GM23248 (cell line): Measurements from ENCODE around the gene MAN1B1. TPM values are rescaled to one million over a fixed set of nuclear protein-coding genes. Genes with fewer than 3 reads are reported as not detected.

Experiments
- DNase-seq: peaks from one replicate; pipeline ENCODE4 v3.0.0-alpha.2; 2015
- H2AFZ ChIP-seq: fragments of 200-600 bp; sonication (generic); 2 replicates; pipeline ENCODE4 v1.6.1; 2016; ENCODE audit warnings: antibody characterized with exemption
- H3F3A ChIP-seq: fragments of 200-600 bp; sonication (generic); 2 replicates; pipeline ENCODE4 v1.6.1; 2016; ENCODE audit warnings: mild to moderate bottlenecking, antibody characterized with exemption, mixed run types; ENCODE audit not compliant: insufficient read depth
- H3K27ac ChIP-seq: fragments of 200-600 bp; sonication (generic); 2 replicates; pipeline ENCODE4 v1.5.1; 2016; ENCODE audit warnings: mild to moderate bottlenecking
- H3K27me3 ChIP-seq: fragments of 200-600 bp; sonication (generic); replicated peaks from 2 replicates; pipeline ENCODE4 v1.6.1; 2016; ENCODE audit warnings: mild to moderate bottlenecking; ENCODE audit not compliant: insufficient read depth
- H3K36me3 ChIP-seq: fragments of 200-600 bp; sonication (generic); 2 replicates; pipeline ENCODE4 v1.6.1; 2016; ENCODE audit warnings: low read depth, mild to moderate bottlenecking
- H3K4me1 ChIP-seq: fragments of 200-600 bp; sonication (generic); 2 replicates; pipeline ENCODE4 v1.6.1; 2016; ENCODE audit warnings: mild to moderate bottlenecking; ENCODE audit not compliant: insufficient read depth
- H3K4me2 ChIP-seq: fragments of 200-600 bp; sonication (generic); one replicate; pipeline ENCODE4 v1.6.1; 2016; ENCODE audit warnings: mild to moderate bottlenecking; ENCODE audit not compliant: unreplicated experiment
- H3K4me3 ChIP-seq: fragments of 200-600 bp; sonication (generic); 2 replicates; pipeline ENCODE4 v1.5.1; 2016; ENCODE audit warnings: mild to moderate bottlenecking
- H3K79me2 ChIP-seq: fragments of 200-600 bp; sonication (generic); 2 replicates; pipeline ENCODE4 v1.6.1; 2016; ENCODE audit warnings: mild to moderate bottlenecking; ENCODE audit not compliant: insufficient read depth
- H3K9ac ChIP-seq: fragments of 200-600 bp; sonication (generic); 2 replicates; pipeline ENCODE4 v1.6.1; 2016; ENCODE audit warnings: mild to moderate bottlenecking
- H3K9me2 ChIP-seq: fragments of 200-600 bp; sonication (generic); 2 replicates; pipeline ENCODE4 v1.6.1; 2016; ENCODE audit warnings: mixed run types, mild to moderate bottlenecking, moderate library complexity; ENCODE audit not compliant: insufficient read depth
- H3K9me3 ChIP-seq: fragments of 200-600 bp; sonication (generic); one replicate; pipeline ENCODE4 v1.6.1; 2017; ENCODE audit warnings: low read depth
- H4K20me1 ChIP-seq: fragments of 200-600 bp; sonication (generic); 2 replicates; pipeline ENCODE4 v1.6.0; 2016; ENCODE audit not compliant: insufficient read depth
- EZH2 ChIP-seq: fragments of 200-600 bp; sonication (generic); IDR thresholded peaks from 2 replicates; pipeline ENCODE4 v1.6.1; 2018; ENCODE audit warnings: antibody characterized with exemption, mild to moderate bottlenecking; ENCODE audit not compliant: insufficient read depth, poor library complexity, severe bottlenecking
- EZH2phosphoT487 ChIP-seq: fragments of 200-600 bp; sonication (generic); IDR thresholded peaks from 2 replicates; pipeline ENCODE4 v1.6.1; 2018; ENCODE audit warnings: antibody characterized with exemption, moderate library complexity, mild to moderate bottlenecking, low read depth; ENCODE audit not compliant: insufficient read depth
- whole genome bisulfite sequencing, 2 experiments: methylation state at CpG; one replicate each; pipeline ENCODE4 v1.1.6; 2015 to 2017; ENCODE audit warnings: low lambda C conversion rate in 2 of 2, low coverage in 1 of 2; ENCODE audit errors: missing lambda C conversion rate in 2 of 2; 5-methylcytosine and 5-hydroxymethylcytosine counted together
- in situ Hi-C: fragments of 300-500 bp; cut with MboI; formaldehyde crosslinking; loops from 2 replicates; pipeline ENCODE4 v1.15.0; 2020
- polyA plus RNA-seq: library from polyadenylated mRNA; unstranded; fragments of >200 nt; fragmentation: Nextera tagmentation; extraction: Ambion mirVana; gene quantifications from 2 replicates; pipeline ENCODE4 v1.2.1, GENCODE V29; 2016
- total RNA-seq: library from RNA; depleted of rRNA; stranded (reverse); fragments of >200 nt; shearing (Covaris generic); gene quantifications from 2 replicates; pipeline ENCODE4 v1.2.3, GENCODE V29; 2014

Gene MAN1B1
- total and polyA plus RNA-seq, 2 experiments from 2014 or later: 101 to 136 TPM

- TF ChIP-seq EZH2 (no peak), EZH2phosphoT487 (no peak)
- Histone ChIP-seq H3K9me3 (no peaks in the 10 kb centered on the region), H3K36me3 (no peaks in the 10 kb centered on the region), H3K9ac (no peak overlapping the region), H4K20me1 (no peaks in the 10 kb centered on the region; the same call in 1 of the 2 replicates), H3K4me1 (peaks cover 5% of the 10 kb centered on the region; the same call in 1 of the 2 replicates), H3K9me2 (no peaks in the 10 kb centered on the region), H3K27me3 (no peaks in the 10 kb centered on the region), H3K27ac (no peak overlapping the region), H2AFZ (no peak overlapping the region), H3F3A (no peaks in the 10 kb centered on the region), H3K4me3 (no peak overlapping the region), H3K4me2 (no peak overlapping the region), H3K79me2 (peaks cover 18% of the 10 kb centered on the region)
- no peak for DNase-seq
- in situ Hi-C loops: loop anchor here (10.0 kb wide), 1 partner anchor 265 kb away; no protein-coding TSS in a partner anchor
- WGBS, 2 experiments: 83 to 85% methylated on average over 25 to 32 of the region's 32 CpGs
Observed at GRCh38 chr9:137039611-137040366, 47.0 kb upstream of the MAN1B1 start.

GRCh38 chr9:137040568-137040967, 46.2 kb upstream of the MAN1B1 start:
- 90 to 92% methylated on average over 15 to 23 of the region's 23 CpGs for WGBS, 2 experiments
- H3K4me3 ChIP-seq: no peak overlapping the region
- no peak for TF ChIP-seq EZH2
- no peak for TF ChIP-seq EZH2phosphoT487
- no peaks in the 10 kb centered on the region for H3F3A ChIP-seq
- H3K27me3 ChIP-seq: no peaks in the 10 kb centered on the region
- in situ Hi-C loops: no loop called here
- H3K27ac ChIP-seq: no peak overlapping the region
- no peaks in the 10 kb centered on the region for H3K9me3 ChIP-seq
- no peaks in the 10 kb centered on the region; the same call in 1 of the 2 replicates for H4K20me1 ChIP-seq
- no peaks in the 10 kb centered on the region for H3K9me2 ChIP-seq
- DNase-seq: no peak
- H2AFZ ChIP-seq: no peak overlapping the region
- peaks cover 8% of the 10 kb centered on the region; the same call in 1 of the 2 replicates for H3K4me1 ChIP-seq
- no peaks in the 10 kb centered on the region for H3K36me3 ChIP-seq
- no peak overlapping the region for H3K4me2 ChIP-seq
- H3K9ac ChIP-seq: no peak overlapping the region
- peaks cover 25% of the 10 kb centered on the region for H3K79me2 ChIP-seq

DNA sequence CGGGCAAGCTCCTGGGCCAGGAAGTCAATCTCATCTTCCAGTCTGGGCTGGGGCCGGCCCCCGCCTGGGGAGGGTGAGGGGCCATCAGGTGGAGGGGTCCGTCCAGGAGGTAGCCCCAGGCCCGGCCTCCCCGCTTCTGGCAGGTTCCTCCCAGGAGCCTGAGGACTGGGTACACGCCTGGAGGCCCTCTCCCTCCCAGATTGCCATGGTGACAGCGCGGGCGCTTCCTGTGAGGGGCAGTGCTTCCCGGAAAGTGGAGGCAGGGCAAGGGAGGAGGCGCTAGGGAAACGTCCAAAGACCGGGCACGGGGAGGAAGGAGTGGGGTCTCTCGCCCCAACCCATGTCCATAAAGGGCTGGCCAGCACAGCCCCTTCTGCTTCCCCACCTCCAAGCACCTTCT, 45.7 kb upstream of the MAN1B1 start:
- 72 to 75% methylated on average over 16 of the region's 16 CpGs for WGBS, 2 experiments
- in situ Hi-C loops: no loop called here
- no peak for DNase-seq
- H3K4me3 ChIP-seq: no peak overlapping the region
- no peaks in the 10 kb centered on the region; the same call in 1 of the 2 replicates for H4K20me1 ChIP-seq
- no peaks in the 10 kb centered on the region for H3K9me3 ChIP-seq
- H3K4me1 ChIP-seq: peaks cover 8% of the 10 kb centered on the region; the same call in 1 of the 2 replicates
- no peak overlapping the region for H3K9ac ChIP-seq
- H3F3A ChIP-seq: no peaks in the 10 kb centered on the region
- H3K27ac ChIP-seq: no peak overlapping the region
- TF ChIP-seq EZH2 (no peak), EZH2phosphoT487 (no peak)
- H2AFZ ChIP-seq: no peak overlapping the region
- no peaks in the 10 kb centered on the region for H3K36me3 ChIP-seq
- no peaks in the 10 kb centered on the region for H3K9me2 ChIP-seq
- no peak overlapping the region for H3K4me2 ChIP-seq
- H3K79me2 ChIP-seq: peaks cover 25% of the 10 kb centered on the region
- H3K27me3 ChIP-seq: no peaks in the 10 kb centered on the region

- no peaks in the 10 kb centered on the region for H3F3A ChIP-seq
- 86 to 92% methylated on average over 22 to 35 of the region's 36 CpGs for WGBS, 2 experiments
- in situ Hi-C loops: no loop called here
- no peak for DNase-seq
- H3K4me1 ChIP-seq: peaks cover 8% of the 10 kb centered on the region; the same call in 1 of the 2 replicates
- no peaks in the 10 kb centered on the region for H3K36me3 ChIP-seq
- no peaks in the 10 kb centered on the region for H3K27me3 ChIP-seq
- no peak overlapping the region for H3K4me2 ChIP-seq
- peaks cover 25% of the 10 kb centered on the region for H3K79me2 ChIP-seq
- no peaks in the 10 kb centered on the region for H3K9me3 ChIP-seq
- no peak overlapping the region for H2AFZ ChIP-seq
- H3K9me2 ChIP-seq: no peaks in the 10 kb centered on the region
- no peak for TF ChIP-seq EZH2
- TF ChIP-seq EZH2phosphoT487: no peak
- no peak overlapping the region for H3K4me3 ChIP-seq
- H4K20me1 ChIP-seq: no peaks in the 10 kb centered on the region; the same call in 1 of the 2 replicates
- H3K27ac ChIP-seq: no peak overlapping the region
- H3K9ac ChIP-seq: no peak overlapping the region
Observed at GRCh38 chr9:137042751-137043727, 43.7 kb upstream of the MAN1B1 start.
